NCI-H526 treated with DMSO at 0.1 percent for 48 hours (cell line): ENCODE results near the gene METTL6.
"Not testable (repeated sequence)": the region's sequence is repeated elsewhere in the genome, so short reads cannot be mapped to it uniquely, and the experiment has no call there.

Source experiments
- DNase-seq: peaks from one replicate; lab custom pipeline; 2025; lab: John Stamatoyannopoulos, UW

Gene METTL6

DNA sequence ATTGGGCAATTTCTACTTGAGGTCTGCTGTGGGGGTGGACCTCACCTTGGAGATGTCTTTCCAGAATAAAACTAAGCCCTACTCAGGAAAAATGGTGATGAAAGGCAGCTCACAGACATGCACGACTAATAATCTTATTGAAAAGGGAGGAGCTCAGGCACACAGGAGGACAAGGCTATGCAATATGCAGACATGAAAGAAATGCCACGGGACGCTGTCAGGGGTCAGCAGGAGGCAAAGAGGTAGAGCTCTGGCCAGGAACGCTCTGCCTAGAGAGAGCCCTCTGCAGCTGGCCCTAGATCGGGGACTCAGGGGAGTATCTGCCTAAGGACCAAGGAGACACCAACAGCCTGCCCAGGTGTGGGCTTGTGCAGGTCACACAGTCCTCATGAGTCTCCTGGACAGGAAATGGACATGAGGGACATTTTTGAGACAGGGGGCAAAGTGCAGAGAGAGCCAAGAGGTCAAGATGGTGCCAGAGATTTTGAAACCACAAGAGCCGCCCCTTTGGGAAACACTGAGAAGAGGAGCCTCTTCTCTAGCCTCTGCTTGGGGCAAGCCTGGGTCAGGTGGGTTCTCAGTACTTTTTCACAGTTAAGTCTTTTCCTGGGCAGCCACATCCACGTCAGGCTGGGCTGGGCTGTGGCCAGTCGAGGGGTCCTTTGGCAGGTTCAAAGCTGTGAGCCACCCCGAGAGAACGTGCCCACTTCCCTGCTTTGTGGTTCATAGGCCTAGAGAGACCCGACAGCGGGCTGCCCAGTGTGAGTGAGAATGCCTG, 23.3 kb upstream of the METTL6 start:
- DNase-seq, result no peak

- DNase-seq, result no peak
Measured at GRCh38 chr3:15449489-15450224, 22.3 kb upstream of the METTL6 start.

DNA sequence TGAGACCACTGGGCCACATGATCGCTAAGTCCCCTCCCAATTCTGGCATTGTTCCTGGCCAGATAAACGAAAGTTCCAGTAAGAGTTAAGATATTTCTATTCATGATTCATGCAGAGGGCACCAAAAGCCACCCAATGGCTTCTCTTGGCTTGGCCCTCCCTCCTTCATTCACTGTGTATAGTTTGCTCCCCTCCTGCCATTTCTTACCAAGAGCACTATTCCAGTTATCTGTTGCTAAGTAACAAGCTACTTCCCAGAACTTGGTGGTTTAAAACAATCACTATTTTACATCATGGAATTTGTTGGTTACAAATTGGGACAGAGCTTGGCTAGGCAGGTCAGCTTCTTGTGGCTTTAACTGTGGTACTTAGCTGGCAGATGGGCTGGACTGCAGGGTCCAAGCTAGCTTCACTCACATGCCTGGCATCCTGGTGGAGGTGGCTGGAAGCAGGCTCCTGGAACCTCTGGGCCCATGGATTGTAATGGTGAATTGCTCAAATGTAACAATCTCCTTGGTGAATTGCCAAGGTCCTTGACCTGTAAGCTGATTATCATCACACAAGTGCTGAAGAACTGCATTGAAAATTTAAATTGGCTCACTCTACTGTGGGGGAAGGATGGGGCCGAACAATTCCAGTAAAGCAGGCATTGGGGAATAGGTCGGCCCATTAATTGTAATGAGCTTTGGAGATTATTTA, 16.6 kb upstream of the METTL6 start:
- no peak for DNase-seq

GRCh38 chr3:15440891-15441290, 13.5 kb upstream of the METTL6 start:
- DNase-seq, result no peak

- DNase-seq, result no peak
Measured at GRCh38 chr3:15439476-15439875, 12.1 kb upstream of the METTL6 start.

GRCh38 chr3:15438983-15439382, 11.6 kb upstream of the METTL6 start:
- DNase-seq, result no peak

GRCh38 chr3:15436246-15436645, 8.9 kb upstream of the METTL6 start:
- no peak for DNase-seq

GRCh38 chr3:15434756-15435155, 7.4 kb upstream of the METTL6 start:
- no peak for DNase-seq

- DNase-seq, result no peak
Measured at GRCh38 chr3:15433531-15433930, 6.2 kb upstream of the METTL6 start.

- no peak for DNase-seq
Measured at GRCh38 chr3:15431256-15431837, 4.0 kb upstream of the METTL6 start.

- no peak for DNase-seq
Measured at GRCh38 chr3:15430624-15431023, 3.3 kb upstream of the METTL6 start.

- DNase-seq, result no peak
Measured at GRCh38 chr3:15429080-15429479, 1.7 kb upstream of the METTL6 start.

DNA sequence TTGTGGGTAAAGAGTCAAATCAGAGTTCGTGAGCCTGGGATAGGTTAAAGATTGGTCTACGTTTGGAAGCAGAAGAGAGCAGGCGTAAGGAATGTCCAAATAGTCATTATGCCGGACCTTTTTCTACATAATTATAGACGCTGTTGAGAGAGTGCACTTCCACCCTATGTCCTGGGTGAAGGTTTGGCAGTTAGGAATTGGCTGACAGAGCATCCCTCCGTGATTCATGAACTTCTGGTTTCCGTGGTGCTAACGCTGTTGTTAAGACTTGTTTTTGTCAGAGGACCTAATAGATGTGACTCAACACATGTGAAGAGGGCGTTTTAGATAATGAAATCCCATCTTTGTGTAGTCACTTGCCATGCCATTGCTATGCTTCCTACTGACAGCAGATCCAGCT, 1.2 kb upstream of the METTL6 start:
- DNase-seq, result no peak

DNA sequence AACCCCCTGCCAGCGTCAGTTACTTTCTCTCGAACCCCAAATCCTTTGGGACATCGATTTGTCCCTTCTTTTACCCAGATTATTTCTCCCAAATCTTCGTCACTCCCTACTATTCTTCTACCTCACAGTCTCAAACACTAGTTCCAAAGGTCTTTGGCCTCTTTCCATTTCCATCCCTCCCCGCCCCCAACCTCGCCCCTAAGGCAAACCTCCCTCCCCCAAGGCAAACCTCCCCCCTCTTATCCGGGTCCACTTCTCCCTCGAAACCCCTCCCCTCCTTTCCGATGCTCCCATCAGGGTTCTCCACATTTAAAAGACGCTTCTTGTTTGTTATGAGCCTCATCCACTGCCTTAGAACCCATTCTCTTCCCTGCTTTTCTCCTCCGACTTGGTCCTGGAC, 637 bp upstream of the METTL6 start:
- DNase-seq, result no peak

GRCh38 chr3:15426579-15427118, 695 bp downstream of the METTL6 start:
- no peak for DNase-seq

DNA sequence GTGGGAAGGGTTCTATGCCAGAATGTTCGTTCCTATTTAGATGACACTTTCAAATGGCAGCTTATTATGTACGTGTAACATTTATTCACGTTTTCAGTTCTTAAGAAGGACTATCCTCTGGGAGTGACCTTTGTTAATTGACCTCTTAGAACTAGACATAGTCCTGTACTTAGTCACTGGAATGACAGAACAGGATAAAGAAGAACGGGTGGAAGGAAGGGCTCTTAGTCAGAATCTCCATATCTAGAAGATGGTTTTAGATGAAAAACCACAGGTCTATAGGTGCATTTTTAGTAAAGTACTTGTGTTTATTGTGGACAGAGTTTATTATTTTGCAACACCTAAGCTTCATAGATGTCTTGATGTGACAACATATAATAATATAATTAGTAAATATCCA, 6.5 kb downstream of the METTL6 start:
- DNase-seq, result no peak

DNA sequence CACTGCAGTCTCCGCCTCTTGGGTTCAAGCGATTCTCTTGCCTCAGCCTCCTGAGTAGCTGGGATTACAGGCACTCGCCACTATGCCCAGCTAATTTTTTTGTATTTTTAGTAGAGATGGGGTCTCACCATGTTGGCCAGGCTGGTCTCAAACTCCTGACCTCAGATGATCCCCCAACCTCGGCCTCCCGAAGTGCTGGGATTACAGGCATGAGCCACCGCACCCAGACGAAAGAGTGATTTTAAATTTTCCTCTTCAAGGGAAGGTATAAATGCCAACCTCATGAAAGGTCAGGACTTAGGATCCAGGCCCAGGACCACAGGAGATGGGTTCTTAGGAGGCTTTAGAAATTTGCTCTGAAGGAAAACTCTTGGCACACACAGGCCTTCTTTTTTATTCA, 16.4 kb downstream of the METTL6 start:
- not testable (repeated sequence) for DNase-seq

GRCh38 chr3:15409774-15410173, 17.6 kb downstream of the METTL6 start:
- DNase-seq, result no peak

DNA sequence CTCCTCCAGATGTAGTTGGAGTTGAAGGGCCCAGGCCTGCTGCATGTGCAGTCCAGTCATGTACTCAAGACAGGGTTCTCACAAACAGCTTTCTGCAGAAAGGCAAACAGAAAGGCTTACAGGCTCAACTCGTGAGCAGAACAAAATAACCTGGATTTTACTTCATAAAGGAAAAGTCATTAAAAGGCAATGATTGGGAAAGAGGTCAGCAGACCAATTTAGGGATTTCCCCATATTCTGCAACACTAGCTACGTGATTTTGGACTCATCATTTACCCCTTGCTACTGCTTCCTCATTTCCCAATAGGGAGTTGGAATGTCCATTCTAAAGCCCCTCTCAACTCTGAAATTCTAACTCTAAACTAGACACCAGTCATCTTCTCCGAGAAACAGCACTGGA, 18.1 kb downstream of the METTL6 start:
- no peak for DNase-seq

- peak; percentile 13 for DNase-seq
Measured at GRCh38 chr3:15405448-15406050, 21.8 kb downstream of the METTL6 start.

DNA sequence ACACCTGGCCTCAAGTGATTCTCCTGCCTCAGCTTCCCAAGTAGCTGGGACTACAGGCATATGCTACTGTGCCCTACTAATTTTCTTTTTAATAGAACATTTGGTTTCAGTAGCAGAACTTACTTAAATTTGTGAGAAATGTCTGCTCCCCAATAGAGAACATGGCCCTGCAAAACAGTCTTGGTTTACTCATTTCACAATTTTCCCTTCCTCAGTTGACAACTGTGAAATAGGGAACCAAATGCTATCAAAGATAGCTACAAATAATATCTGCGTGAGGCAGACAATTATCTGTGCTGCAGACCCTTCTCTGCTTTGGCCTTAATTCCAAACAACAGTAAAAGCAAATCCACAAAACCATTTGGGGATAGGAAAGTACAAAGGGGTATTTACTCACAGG, 22.6 kb downstream of the METTL6 start:
- DNase-seq, result no peak

DNA sequence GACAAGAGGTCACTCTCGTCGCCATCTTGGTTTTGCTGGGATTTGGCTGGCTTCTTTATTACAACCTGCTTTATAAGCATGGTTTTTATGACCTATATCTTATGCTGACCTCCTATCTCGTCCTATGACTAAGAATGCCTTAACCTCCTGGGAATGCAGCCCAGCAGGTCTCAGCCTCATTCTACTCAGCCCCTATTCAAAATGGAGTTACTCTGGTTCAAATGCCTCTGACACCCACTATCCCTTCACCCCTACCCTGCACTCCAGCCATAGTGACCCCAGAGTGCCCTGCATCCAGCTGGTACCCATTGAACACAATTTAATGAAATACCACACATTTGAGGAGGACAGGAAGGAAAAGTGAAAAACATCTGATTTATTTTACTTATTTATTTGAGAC, 23.4 kb downstream of the METTL6 start:
- no peak for DNase-seq
